ENCODE measurements around the gene ZNF738.
A peak's percentile ranks its signal among the peaks of the same experiment; 100 is the strongest.
"Not testable (repeated sequence)": the region's sequence is repeated elsewhere in the genome, so short reads cannot be mapped to it uniquely, and the experiment has no call there.

Gene ZNF738

DNA sequence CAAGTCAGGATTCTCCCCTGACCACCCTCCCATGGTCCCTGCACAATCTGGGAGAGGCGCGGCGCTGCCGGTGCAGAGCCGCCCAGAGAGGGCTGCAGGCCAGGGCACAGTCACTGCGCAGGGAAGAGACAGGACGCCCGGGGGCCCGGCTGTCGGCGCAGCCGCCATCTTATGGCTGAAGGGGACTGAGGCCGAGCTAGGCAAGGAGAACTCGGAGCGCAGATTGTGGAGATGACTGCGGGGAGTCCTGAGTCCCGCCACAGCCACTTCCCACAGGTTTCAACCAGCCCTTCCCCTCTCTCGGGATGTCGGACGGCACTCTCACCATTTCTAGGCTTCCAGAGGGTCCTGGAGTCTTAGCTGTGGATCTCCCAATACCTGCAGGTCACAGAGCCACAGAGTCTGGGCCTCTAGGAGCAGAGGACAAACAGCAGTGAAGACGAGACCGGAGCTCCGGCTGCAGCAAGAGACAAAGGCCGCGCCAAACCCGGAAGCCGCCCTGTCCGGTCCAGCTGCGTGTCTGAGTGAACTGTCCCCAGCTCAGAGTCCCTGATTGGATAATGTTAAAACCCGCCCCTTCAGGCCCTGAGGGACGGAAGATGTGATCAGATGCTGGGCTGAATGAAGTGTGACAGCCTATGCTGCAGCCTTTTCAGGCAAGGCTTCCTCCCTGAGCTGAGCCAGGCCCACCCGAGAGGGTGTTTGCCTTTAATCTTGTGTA lies 29.8 kb upstream of the ZNF738 start, which contains the start of gene ZNF708:
Gene ZNF708 (minus strand): TSS at position 526 of the 721 bp plus-strand sequence. CDS start 198 bp downstream, at position 328.
- Histone ChIP-seq H3K4me3 (ENCODE audit: insufficient read depth, low read depth, low read length) (peak within 1 kb of the TSS; percentile 77), H3K9me3 (ENCODE audit: control insufficient read depth, low read length) (peaks cover 4% of the 10 kb centered on the region), H3K27me3 (ENCODE audit: control insufficient read depth, insufficient read depth, low read length, poor library complexity, severe bottlenecking) (no peaks in the 10 kb centered on the region), H3K4me1 (ENCODE audit: control insufficient read depth, insufficient read depth, low read length) (no peaks in the 10 kb centered on the region), H3K27ac (ENCODE audit: insufficient read depth, low read depth, low read length, poor library complexity, severe bottlenecking) (peak within 1 kb of the TSS; percentile 97), H3K36me3 (ENCODE audit: control insufficient read depth, insufficient read depth, low read length) (peaks cover 18% of the 10 kb centered on the region)
- 0 to 1% methylated on average over 31 of the region's 32 CpGs for WGBS, 2 experiments

DNA sequence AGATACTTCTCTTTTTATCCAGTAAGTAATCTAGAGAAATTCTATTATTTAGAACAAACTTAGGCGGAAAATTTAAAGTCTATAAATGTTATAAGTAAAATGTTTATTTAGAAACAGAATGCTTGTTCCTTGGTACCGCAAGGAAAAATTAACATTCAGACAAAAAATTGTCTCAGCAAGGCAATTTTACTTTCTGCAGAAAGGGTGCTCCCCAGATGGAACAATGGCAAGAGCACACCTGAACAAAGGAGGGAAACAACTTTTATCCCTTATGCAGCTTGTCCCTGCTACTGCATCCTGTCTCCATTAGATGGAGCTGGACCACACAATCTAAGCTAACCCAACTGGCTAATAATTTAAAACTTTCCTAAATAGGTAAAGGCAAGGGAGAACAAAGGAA lies 23.1 kb upstream of the ZNF738 start:
- Histone ChIP-seq H3K27ac (ENCODE audit: insufficient read depth, low read depth, low read length, poor library complexity, severe bottlenecking) (no peak overlapping the region), H3K4me3 (ENCODE audit: insufficient read depth, low read depth, low read length) (no peak overlapping the region), H3K9me3 (ENCODE audit: control insufficient read depth, low read length) (no peaks in the 10 kb centered on the region), H3K27me3 (ENCODE audit: control insufficient read depth, insufficient read depth, low read length, poor library complexity, severe bottlenecking) (no peaks in the 10 kb centered on the region), H3K4me1 (ENCODE audit: control insufficient read depth, insufficient read depth, low read length) (no peaks in the 10 kb centered on the region), H3K36me3 (ENCODE audit: control insufficient read depth, insufficient read depth, low read length) (no peaks in the 10 kb centered on the region)
- 97 to 100% methylated on average over 1 of the region's 2 CpGs for WGBS, 2 experiments

DNA sequence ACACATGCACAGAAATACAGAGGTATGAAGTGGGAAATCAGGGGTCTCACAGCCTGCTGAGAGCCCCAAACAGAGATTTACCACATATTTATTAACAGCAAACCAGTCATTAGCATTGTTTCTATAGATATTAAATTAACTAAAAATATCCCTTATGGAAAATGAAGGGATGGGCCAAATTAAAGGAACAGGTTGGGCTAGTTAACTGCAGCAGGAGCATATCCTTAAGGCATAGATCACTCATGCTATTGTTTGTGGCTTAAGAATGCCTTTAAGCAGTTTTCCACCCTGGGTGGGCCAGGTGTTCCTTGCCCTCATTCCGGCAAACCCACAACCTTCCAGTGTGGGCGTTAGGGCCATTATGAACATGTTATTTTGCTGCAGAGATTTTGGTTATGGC lies 14.0 kb upstream of the ZNF738 start:
- H3K27me3 ChIP-seq (ENCODE audit: control insufficient read depth, insufficient read depth, low read length, poor library complexity, severe bottlenecking); H3K4me1 ChIP-seq (ENCODE audit: control insufficient read depth, insufficient read depth, low read length); H3K4me3 ChIP-seq (ENCODE audit: insufficient read depth, low read depth, low read length); H3K9me3 ChIP-seq (ENCODE audit: control insufficient read depth, low read length); H3K36me3 ChIP-seq (ENCODE audit: control insufficient read depth, insufficient read depth, low read length); H3K27ac ChIP-seq (ENCODE audit: insufficient read depth, low read depth, low read length, poor library complexity, severe bottlenecking): not testable (repeated sequence)
- WGBS, 2 experiments, result 68 to 71% methylated on average over 2 of the region's 2 CpGs

DNA sequence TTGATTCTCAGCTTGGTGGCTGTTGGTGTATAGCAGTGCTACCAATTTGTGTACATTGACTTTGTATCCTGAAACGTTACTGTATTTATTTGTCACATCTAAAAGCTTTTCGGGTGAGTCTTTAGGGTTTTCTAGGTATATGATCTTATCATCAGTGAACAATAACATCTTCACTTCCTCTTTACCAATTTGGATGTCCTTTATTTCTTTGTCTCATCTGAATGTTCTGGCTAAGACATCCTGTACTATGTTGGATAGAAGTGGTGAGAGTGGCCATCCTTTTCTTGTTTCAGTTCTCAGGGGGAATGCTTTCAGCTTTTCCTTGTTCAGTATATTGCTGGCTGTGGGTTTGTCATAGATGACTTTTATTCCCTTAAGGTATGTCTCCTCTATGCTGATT lies 6.0 kb upstream of the ZNF738 start:
- no peak overlapping the region for H3K27ac ChIP-seq (ENCODE audit: insufficient read depth, low read depth, low read length, poor library complexity, severe bottlenecking)
- no peaks in the 10 kb centered on the region for H3K27me3 ChIP-seq (ENCODE audit: control insufficient read depth, insufficient read depth, low read length, poor library complexity, severe bottlenecking)
- no peak overlapping the region for H3K4me3 ChIP-seq (ENCODE audit: insufficient read depth, low read depth, low read length)
- 100% methylated on average over 2 of the region's 2 CpGs; no CpG with 5 or more reads in 1 of the 2 experiments for WGBS, 2 experiments
- H3K9me3 ChIP-seq (ENCODE audit: control insufficient read depth, low read length), result no peaks in the 10 kb centered on the region
- no peaks in the 10 kb centered on the region for H3K4me1 ChIP-seq (ENCODE audit: control insufficient read depth, insufficient read depth, low read length)
- H3K36me3 ChIP-seq (ENCODE audit: control insufficient read depth, insufficient read depth, low read length), result no peaks in the 10 kb centered on the region

DNA sequence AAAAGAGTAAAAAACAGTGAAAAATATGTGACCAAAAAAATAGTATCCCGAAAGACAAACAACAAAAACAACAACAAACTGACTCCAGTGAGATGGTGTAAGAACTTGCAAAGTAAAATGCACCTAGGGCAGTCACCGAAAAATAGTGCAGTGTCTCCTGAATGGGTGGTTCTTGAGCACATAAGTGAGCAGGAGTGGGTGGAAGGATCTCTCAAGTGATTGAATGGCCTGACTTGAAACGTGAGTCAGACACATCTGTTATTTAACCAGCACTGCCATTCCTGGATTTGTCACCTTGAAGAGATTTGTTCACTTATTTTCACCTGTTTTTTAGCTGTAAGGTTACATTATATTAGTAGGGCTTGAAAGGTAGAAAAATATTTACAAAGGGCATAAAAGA lies 3.5 kb downstream of the ZNF738 start:
- H3K9me3 ChIP-seq (ENCODE audit: control insufficient read depth, low read length), result no peaks in the 10 kb centered on the region

DNA sequence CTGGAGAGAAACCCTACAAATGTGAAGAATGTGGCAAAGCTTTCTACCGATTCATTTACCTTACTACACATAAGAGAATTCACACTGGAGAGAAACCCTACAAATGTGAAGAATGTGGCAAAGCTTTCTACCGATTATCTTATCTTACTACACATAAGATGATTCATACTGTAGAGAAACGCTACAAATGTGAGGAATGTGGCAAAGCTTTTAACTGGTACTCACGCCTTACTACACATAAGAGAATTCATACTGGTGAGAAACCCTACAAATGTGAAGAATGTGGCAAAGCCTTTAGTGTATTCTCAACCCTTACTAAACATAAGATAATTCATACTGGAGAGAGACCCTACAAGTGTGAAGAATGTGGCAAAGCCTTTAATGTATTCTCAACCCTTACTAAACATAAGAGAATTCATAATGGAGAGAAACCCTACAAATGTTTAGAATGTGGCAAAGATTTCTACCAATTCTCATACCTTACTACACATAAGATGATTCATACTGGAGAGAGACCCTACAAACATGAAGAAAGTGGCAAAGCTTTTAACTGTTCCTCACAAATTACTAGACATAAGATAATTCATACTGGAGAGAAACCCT lies 25.3 kb downstream of the ZNF738 start:
- Histone ChIP-seq H3K4me3 (ENCODE audit: insufficient read depth, low read depth, low read length) (no peak overlapping the region), H3K27me3 (ENCODE audit: control insufficient read depth, insufficient read depth, low read length, poor library complexity, severe bottlenecking) (no peaks in the 10 kb centered on the region), H3K27ac (ENCODE audit: insufficient read depth, low read depth, low read length, poor library complexity, severe bottlenecking) (no peak overlapping the region), H3K9me3 (ENCODE audit: control insufficient read depth, low read length) (peaks cover 13% of the 10 kb centered on the region), H3K36me3 (ENCODE audit: control insufficient read depth, insufficient read depth, low read length) (peaks cover 27% of the 10 kb centered on the region), H3K4me1 (ENCODE audit: control insufficient read depth, insufficient read depth, low read length) (no peaks in the 10 kb centered on the region)
- 94 to 95% methylated on average over 4 of the region's 4 CpGs for WGBS, 2 experiments

More for the DNA sequence above, 3.5 kb downstream of the ZNF738 start:
- H3K4me1 ChIP-seq (ENCODE audit: control insufficient read depth, insufficient read depth, low read length), result no peaks in the 10 kb centered on the region
- 90 to 94% methylated on average over 2 to 3 of the region's 3 CpGs for WGBS, 2 experiments
- H3K27ac ChIP-seq (ENCODE audit: insufficient read depth, low read depth, low read length, poor library complexity, severe bottlenecking), result no peak overlapping the region
- H3K27me3 ChIP-seq (ENCODE audit: control insufficient read depth, insufficient read depth, low read length, poor library complexity, severe bottlenecking), result no peaks in the 10 kb centered on the region
- peaks cover 55% of the 10 kb centered on the region for H3K36me3 ChIP-seq (ENCODE audit: control insufficient read depth, insufficient read depth, low read length)
- H3K4me3 ChIP-seq (ENCODE audit: insufficient read depth, low read depth, low read length), result no peak overlapping the region

DNA sequence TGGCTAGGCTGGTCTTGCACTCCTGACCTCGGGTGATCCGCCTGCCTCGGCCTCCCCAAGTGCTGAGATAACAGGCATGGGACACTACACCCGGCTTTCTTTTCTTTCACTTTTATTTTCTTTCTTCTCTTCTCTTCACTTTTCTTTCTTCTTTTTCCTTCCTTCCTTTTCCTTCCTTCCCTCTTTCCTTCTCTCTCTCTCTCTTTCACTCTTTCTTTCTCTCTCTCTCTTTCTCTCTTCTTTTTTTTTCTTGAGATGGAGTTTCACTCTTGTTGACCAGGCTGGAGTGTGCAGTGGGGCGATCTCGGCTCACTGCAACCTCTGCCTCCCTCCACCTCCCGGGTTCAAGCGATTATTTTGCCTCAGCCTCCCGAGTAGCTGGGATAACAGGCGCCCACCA lies 37.3 kb downstream of the ZNF738 start:
- Histone ChIP-seq H3K27ac (ENCODE audit: insufficient read depth, low read depth, low read length, poor library complexity, severe bottlenecking) (no peak overlapping the region), H3K36me3 (ENCODE audit: control insufficient read depth, insufficient read depth, low read length) (peaks cover 6% of the 10 kb centered on the region), H3K4me1 (ENCODE audit: control insufficient read depth, insufficient read depth, low read length) (no peaks in the 10 kb centered on the region), H3K4me3 (ENCODE audit: insufficient read depth, low read depth, low read length) (no peak overlapping the region), H3K27me3 (ENCODE audit: control insufficient read depth, insufficient read depth, low read length, poor library complexity, severe bottlenecking) (no peaks in the 10 kb centered on the region), H3K9me3 (ENCODE audit: control insufficient read depth, low read length) (no peaks in the 10 kb centered on the region)
- WGBS, 2 experiments, result 89 to 92% methylated on average over 10 of the region's 10 CpGs

DNA sequence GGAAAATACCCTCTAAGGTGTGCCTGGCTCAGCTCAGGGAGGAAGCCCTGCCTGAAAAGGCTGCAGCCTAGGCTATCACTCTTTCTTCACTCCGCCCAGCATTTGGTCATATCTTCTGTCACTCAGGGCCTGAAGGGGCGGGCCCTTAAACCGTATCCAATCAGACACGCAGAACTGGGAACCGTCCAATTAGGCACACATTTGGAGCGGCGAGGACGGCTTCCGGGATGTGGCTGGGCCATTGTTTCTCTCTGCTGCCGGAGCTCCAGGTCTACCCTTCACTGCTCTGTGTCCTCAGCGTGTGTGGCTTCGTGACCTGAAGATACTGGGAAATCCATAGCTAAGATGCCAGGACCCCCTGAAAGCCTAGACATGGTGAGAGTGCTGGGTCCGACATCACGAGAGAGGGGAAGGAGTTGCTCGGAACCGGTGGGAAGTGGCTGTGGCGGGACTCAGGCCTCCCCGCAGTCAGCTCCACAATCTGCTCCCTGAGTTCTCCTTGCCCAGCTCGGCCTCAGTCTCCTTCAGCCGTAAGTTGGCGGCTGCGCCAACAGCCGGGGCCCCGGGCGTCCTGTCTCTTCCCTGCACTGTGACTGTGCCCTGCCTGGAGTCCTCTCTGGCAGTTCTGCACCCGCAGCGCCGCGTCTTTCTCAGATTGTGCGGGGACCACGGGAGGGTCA lies 38.2 kb downstream of the ZNF738 start, which contains the start of gene ZNF493:
Gene ZNF493 (plus strand): TSS at position 241 of the 680 bp plus-strand sequence. CDS start 105 bp downstream, at position 346.
- 0 to 1% methylated on average over 31 of the region's 31 CpGs for WGBS, 2 experiments
- Histone ChIP-seq H3K9me3 (ENCODE audit: control insufficient read depth, low read length) (no peaks in the 10 kb centered on the region), H3K36me3 (ENCODE audit: control insufficient read depth, insufficient read depth, low read length) (peaks cover 6% of the 10 kb centered on the region), H3K4me3 (ENCODE audit: insufficient read depth, low read depth, low read length) (peak within 1 kb of the TSS; percentile 81), H3K27ac (ENCODE audit: insufficient read depth, low read depth, low read length, poor library complexity, severe bottlenecking) (peak within 1 kb of the TSS; percentile 88), H3K4me1 (ENCODE audit: control insufficient read depth, insufficient read depth, low read length) (no peaks in the 10 kb centered on the region), H3K27me3 (ENCODE audit: control insufficient read depth, insufficient read depth, low read length, poor library complexity, severe bottlenecking) (no peaks in the 10 kb centered on the region)

DNA sequence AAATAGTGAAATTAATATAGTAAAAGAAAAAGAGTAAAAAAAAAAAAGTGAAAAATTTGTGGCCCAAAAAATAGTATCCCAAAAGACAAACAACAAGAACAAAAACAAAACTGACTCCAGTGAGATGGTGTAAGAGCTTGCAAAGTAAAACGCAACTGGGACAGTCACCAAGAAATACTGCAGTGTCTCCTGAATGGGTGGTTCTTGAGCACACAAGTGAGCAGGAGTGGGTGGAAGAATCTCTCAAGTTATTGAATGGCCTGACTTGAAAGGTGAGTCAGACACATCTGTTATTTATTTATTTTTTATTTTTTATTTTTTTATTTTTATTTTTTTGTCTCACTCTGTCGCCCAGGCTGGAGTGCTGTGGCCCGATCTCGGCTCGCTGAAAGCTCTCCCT lies 40.1 kb downstream of the ZNF738 start:
- Histone ChIP-seq H3K9me3 (ENCODE audit: control insufficient read depth, low read length) (no peaks in the 10 kb centered on the region), H3K4me3 (ENCODE audit: insufficient read depth, low read depth, low read length) (no peak overlapping the region), H3K27ac (ENCODE audit: insufficient read depth, low read depth, low read length, poor library complexity, severe bottlenecking) (no peak overlapping the region), H3K36me3 (ENCODE audit: control insufficient read depth, insufficient read depth, low read length) (peaks cover 6% of the 10 kb centered on the region), H3K4me1 (ENCODE audit: control insufficient read depth, insufficient read depth, low read length) (no peaks in the 10 kb centered on the region), H3K27me3 (ENCODE audit: control insufficient read depth, insufficient read depth, low read length, poor library complexity, severe bottlenecking) (no peaks in the 10 kb centered on the region)
- WGBS, 2 experiments, result 92 to 97% methylated on average over 5 of the region's 5 CpGs

DNA sequence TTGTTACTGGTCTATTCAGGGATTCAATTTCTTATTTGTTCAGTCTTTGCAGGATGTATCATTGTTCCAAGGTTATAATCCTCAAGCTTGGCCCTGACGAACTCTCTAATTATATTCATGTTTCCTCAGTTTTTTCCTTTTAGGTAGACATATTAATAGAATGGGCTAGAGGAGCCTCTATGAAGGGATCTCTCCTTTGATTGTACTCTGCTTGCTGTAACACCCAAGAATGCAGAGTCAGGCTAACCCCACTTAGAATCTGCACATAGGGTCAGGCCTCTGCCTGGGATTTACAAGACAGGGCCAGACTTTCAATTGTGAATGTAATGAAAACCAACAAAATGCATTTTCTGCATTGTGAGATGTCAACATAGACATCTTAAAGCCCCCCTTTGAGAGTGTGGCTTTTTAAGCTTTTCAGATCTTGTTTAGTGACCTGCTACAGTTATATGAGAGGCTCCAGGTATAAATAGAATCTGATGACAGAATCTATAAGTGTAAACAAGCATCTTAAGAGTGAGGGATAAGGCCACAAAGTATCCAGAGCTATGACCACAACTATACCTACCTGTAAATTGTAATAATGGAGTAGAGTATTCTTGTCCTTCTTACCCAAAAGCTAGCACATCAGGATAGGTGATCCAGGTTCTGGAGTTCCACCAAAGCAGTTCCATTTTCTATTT lies 43.6 kb downstream of the ZNF738 start:
- peak overlapping the region; percentile 8 for H3K27ac ChIP-seq (ENCODE audit: insufficient read depth, low read depth, low read length, poor library complexity, severe bottlenecking)
- H3K9me3 ChIP-seq (ENCODE audit: control insufficient read depth, low read length), result no peaks in the 10 kb centered on the region
- H3K36me3 ChIP-seq (ENCODE audit: control insufficient read depth, insufficient read depth, low read length), result peaks cover 10% of the 10 kb centered on the region
- no peaks in the 10 kb centered on the region for H3K4me1 ChIP-seq (ENCODE audit: control insufficient read depth, insufficient read depth, low read length)
- H3K4me3 ChIP-seq (ENCODE audit: insufficient read depth, low read depth, low read length), result no peak overlapping the region
- no peaks in the 10 kb centered on the region for H3K27me3 ChIP-seq (ENCODE audit: control insufficient read depth, insufficient read depth, low read length, poor library complexity, severe bottlenecking)
- 71 to 100% methylated on average over 1 of the region's 1 CpG for WGBS, 2 experiments
